Activated CD4-positive, CD25-positive, alpha-beta regulatory T cell treated with anti-CD3 and anti-CD28 coated beads, Interleukin-2, amount 50 U/mL, for 72 hours (primary cell): ENCODE measurements around the gene C1orf21.

Experiments
- DNase-seq: peaks from one replicate; pipeline ENCODE4 v3.0.0; 2021

Gene C1orf21

DNA sequence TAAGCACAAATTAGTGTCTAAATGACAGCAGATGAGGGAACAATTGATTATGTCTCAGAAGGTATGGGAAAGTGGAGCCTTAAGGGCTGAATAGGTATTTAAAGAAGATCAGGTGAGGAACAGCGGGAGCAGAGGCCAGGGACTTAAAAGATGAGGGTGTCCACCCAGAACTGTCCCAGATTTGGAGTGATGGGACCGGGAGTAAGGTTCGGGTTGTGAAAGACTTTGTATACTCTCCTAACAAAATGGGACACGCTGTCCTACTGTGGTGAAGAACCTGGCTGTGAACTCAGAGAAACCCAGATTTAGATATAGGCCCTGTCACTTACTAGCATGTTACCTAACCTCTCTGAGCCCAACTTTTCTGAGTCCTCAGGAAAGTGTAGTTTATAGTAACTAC lies 140.6 kb downstream of the C1orf21 start:
- no peak for DNase-seq

GRCh38 chr1:184530226-184530625 lies 143.4 kb downstream of the C1orf21 start:
- no peak for DNase-seq

GRCh38 chr1:184531296-184531695 lies 144.5 kb downstream of the C1orf21 start:
- no peak for DNase-seq

DNA sequence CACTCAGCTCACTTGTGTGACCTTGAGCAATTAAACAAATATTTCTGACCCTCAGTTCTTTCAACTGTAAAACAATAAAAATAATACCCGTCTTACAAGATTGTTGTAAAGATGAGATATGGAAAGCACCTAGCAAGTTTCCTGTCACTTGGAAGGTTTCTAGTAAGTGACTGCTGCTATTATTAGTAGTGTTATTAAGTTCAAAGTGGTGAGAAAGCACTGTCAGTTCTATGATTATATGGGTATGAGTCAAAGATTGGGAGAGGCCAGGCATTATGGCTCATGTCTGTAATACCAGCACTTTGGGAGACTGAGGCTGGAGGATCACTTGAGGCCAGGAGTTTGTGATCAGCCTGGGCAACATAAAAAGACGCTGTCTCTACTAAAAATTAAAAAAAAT lies 145.4 kb downstream of the C1orf21 start:
- no peak for DNase-seq

GRCh38 chr1:184533049-184533448 lies 146.2 kb downstream of the C1orf21 start:
- DNase-seq, result no peak

DNA sequence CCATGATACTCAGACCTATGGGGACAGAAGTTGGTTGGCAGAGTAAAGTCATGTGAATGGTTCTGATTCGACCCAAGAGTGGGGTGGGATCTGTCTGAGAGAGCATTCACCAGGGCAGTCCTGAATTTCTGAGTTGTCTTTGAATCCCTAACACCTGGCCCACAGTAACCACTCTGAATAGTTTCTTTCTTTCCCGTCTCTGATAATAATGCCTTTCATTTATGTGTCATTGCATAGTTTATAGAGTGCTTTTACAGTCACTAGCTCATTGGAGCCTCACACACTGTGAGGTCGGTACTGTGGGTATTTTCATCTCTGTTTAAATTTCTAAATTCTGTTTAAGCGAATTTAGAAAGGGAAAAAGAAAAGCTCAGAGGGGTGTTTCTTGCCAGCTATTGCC lies 147.1 kb downstream of the C1orf21 start:
- no peak for DNase-seq

- DNase-seq, result no peak
Observed at GRCh38 chr1:184534690-184535089, 147.9 kb downstream of the C1orf21 start.

DNA sequence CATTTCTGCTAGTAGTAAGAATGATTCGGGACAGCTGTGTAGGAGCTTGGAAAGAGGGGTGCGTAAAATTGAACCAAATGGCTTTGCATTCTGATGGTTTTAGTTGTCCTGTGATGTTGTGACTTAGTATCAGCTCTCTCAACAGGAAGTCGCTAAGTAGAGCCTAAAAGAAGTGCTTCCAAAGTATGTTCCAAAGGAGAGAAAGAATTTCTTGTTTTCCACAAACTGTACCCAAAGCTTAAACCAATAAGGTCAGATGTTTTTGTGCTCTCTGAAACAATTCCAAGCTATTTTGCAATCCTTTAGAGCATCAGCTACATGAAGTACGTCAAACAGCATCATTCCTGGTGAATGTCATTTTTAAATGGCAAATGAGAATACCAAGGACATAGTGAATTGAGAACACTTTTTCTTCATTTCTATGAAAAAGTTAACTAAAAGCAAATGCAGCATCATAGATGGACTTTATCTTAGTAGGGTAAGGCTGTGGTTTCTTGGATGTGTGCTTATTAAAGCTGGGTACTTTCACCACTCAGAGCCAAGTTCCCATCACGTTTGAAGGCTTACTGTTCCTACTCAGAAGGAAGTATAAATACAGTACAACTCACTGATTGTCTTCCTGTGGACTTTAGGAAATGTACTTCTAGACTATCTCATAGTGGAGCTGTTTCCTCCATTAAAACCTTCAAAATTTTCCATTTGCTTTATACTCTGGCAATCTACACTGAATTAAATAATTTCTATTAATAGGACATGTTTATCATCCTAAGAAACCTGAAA lies 148.6 kb downstream of the C1orf21 start:
- DNase-seq, result no peak

- DNase-seq, result no peak
Observed at GRCh38 chr1:184536246-184536985, 149.6 kb downstream of the C1orf21 start.

- no peak for DNase-seq
Observed at GRCh38 chr1:184539580-184539979, 152.8 kb downstream of the C1orf21 start.

DNA sequence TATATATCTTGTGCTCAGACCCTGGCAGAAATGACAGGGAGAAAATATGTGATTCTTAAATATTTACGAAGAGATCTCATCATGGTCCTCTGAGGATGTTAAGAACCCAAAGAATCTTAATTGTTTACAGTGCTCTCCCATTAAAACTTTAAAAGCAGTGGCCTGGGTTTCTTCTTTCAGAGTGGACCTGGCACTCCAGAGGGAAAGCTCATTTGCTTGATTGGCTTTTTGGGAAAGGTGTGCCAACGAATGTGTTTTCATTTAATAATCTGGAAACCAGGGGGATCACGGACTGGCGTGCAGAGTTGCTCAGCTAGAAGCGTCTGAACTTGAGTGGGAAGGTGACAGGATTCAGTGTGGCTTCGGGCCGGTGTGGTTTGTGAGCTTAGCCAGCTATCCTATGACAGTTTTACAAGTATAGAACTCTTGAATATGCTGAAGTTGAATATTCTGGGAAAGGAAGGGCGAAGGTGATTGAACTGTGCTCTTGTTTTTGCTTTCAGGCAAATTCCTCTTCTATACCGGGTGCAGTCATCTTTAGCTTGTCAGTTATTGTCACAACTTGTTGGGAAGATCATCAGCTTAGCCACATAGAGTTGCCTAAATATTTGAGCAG lies 154.8 kb downstream of the C1orf21 start:
- no peak for DNase-seq

DNA sequence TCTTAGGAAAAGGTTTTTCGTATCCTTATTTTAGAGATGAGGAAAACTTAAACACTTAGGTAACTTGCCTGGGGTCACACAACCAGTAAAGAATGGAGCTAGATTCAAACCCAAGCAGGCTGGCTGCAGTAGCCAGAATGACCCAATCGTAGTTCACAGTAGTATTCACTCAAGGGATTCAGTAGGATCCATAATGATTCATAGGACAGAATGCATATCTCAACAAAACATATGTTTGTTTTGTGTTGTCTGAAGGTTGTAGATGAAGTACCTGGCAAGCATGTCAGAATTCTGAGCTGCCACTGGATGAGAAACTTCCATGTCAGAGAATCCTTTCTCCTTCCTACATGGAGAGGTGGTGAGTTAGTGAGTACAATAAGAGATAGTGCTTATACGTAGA lies 155.5 kb downstream of the C1orf21 start:
- DNase-seq, result no peak

- no peak for DNase-seq
Observed at GRCh38 chr1:184545601-184546000, 158.8 kb downstream of the C1orf21 start.

GRCh38 chr1:184552446-184552845 lies 165.6 kb downstream of the C1orf21 start:
- DNase-seq, result no peak

DNA sequence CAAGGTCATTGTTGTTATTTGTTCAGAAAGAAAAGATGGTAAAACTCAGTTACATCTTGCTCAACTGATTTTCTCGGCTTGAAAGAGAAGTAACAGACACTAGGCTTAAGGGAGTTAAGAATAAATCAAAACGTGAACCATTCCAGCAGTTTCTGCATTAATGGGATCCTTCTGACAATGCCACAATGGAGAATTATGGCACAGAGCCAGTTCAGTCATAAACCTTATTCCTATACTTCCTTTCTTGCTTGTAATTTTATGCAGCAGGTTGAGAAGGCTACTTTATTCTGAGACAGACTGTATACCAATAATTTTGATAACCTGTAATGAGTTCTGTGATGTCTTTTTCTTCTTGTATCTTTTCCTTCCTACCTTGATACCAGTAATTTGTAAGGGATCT lies 167.0 kb downstream of the C1orf21 start:
- DNase-seq, result no peak

DNA sequence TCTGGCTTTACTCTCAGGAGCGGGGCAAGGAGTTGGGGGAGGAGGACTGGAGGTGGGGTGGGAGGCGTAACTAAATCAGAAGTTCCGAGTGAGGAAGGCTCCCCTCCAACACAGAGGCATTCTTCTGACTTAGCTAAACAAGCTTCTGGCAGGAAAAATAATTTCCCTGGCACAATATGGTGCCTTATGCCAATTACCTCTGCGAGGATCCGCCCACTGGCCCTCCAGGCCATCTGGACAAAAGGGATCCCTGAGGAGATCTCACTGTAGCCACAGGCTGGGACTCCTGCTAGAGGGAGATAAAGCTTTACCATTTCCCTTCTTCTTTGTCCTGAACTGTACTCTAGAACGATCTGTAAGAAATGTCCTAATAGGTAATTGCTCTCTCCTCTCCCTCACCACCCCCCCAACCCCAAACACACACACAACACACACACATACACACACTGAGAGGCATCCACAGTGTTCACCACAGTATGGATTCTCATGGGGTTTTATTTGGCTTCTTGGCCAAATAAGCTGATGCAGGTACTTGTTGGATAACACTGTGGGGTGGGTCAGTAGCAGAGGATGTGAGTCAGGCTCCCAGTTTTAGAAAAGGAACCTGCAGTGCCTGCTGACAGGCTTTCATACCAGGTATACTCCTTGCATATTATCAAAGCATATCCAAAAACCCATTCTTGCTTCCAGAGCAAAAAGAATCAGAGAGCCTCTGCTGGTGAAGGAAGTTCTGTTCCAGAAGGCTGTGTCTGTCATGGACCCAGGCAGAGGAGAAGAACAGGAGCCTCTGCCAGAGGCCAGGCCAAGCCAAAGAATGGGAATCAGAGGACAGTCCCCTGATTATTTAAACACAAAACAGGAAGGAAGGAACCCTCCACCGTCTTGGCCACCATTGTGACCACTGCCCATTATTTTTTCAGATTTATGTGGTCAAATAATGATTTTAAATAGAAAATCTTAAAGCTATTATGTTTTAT lies 169.1 kb downstream of the C1orf21 start:
- no peak for DNase-seq

GRCh38 chr1:184556665-184557064 lies 169.8 kb downstream of the C1orf21 start:
- no peak for DNase-seq

DNA sequence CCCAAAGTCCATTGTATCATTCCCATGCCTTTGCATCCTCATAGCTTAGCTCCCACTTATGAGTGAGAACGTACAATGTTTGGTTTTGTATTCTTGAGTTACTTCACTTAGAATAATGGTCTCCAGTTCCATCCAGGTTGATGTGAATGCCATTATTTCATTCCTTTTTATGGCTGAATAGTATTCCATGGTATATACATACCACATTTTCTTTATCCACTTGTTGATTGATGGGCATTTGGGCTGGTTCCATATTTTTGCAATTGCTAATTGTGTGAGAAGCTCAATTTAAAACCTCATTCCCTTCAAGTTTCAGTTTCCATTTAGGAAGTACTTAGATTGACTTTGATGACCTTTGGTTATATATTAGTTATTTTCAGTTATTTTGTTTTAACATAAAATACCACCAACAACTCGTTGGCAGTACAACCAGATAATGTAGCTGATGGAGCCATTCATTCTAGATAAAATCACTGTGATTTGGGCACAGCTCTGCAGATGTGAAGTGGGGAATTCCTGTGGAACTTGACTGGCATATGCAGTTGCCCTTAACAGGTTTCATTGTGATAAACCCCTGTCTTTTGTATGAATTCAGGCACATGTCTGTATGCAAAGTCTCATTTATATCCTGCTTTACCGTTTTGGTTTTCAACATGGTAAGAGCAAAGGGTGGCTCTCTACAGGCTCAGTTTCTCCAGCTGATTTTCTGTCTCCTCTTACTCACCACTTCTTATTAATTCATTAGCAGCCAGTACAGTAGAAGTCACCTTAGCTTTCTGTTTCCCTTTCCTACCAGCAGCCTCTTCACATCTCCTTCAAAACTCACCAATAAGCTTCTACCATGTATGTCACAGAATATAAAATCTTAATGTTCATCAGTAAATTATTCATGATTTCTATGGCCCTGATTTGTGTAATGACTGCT lies 170.9 kb downstream of the C1orf21 start:
- no peak for DNase-seq

- no peak for DNase-seq
Observed at GRCh38 chr1:184558691-184559090, 171.9 kb downstream of the C1orf21 start.

DNA sequence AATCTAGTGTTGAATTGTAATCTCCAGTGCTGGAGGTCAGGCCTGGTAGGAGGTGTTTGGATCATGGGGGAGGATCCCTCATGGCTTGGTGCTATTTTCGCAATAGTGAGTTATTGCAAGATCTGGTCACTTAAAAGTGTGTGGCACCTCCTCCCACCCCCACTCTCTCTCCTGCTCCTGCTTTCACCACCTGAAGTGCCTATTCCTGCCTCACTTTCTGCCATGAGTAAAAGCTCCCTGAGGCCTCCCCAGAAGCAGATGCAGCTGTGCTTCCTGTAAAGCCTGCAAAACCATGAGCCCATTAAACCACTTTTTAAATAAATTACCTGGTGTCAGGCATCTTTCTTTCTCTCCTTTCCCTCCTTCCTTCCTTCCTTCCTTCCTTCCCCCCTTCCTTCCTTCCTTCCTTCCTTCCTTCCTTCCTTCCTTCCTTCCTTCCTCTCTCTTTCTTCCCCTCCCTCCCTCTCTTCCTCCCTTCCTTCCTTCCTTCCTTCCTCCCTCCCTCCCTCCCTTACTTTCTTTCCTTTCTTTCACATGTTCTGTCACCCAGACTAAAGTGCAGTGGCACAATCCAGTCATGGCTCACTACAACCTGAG lies 172.4 kb downstream of the C1orf21 start:
- no peak for DNase-seq

GRCh38 chr1:184562806-184563205 lies 176.0 kb downstream of the C1orf21 start:
- DNase-seq, result no peak
